HG03280 (cell line): Measurements from ENCODE around the gene PTPN9.
A peak's percentile ranks its signal among the peaks of the same experiment; 100 is the strongest.
"Not testable (repeated sequence)": the region's sequence is repeated elsewhere in the genome, so short reads cannot be mapped to it uniquely, and the experiment has no call there.

Experiments
- ATAC-seq: cut with Tn5 transposase; IDR thresholded peaks from one replicate; pipeline ENCODE4 v1.9.1; 2021; ENCODE audit warnings: mild to moderate bottlenecking, moderate library complexity; ENCODE audit not compliant: unreplicated experiment

The PTPN9 gene

GRCh38 chr15:75454471-75455378 lies 124.4 kb downstream of the PTPN9 start:
- ATAC-seq: no peak

- ATAC-seq: peak; percentile 36
Observed at GRCh38 chr15:75453703-75454470, 125.2 kb downstream of the PTPN9 start.

DNA sequence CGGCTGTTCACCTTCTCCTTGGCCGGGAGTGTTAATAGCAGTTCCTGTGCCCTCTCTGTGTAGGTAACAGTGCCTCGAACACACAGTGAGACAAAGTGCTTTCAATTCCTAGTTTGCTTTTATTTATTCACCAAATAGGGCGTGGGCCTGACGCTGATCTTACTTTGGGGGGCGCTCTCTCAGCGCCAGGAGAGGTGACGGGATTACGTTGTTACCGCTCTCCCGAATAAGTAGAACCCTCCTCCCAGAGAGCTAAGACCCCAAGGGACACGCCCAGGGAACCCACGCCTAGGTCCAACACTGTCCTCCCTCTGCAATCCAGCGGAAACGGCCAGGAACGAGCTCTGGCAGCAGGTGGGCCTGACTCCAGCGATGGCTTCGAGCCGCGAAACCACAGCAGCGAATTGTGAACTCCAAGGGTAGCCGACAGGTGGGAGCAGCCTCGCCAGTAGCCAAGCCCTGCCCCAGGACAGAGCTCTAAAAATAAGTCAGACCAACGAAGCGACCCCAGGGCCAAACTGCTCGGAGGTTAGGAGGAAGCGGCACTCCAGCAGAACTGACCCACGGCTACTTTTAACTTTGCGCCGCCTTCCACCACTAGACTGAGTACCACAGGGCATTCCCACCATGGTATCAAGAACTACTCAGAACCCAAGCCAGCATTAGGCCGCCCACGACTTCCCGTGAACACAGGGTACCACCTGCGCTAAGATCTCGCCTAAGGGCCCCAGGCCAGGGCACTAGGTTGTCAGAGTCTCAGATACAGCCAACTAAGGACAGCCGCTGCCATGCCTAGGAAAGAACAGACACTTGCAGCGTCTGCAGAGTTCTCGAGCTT lies 126.0 kb downstream of the PTPN9 start:
- no peak for ATAC-seq

DNA sequence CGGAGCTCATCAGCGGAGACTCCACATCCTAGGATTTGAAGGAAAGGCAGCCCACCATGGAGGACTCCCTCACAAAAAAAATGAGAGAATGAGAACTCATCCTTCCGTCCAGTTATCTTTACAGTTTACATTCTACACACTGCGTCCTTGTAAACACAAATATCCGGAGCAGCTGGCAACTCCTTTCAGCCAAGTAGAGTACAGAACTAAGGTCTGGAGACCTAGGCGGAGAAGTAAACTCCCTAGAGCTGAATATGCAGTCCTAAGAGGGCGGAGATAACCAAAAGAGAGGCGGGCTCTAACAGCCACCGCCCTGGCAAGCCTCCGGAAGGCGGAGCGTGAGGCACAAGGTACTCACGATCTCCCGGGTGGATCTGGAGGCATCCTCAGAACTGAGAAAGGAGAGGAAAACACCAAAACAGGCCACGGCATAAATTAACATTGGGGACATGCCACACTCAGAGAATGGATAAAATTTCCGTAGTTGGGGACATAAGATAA lies 126.7 kb downstream of the PTPN9 start:
- ATAC-seq: no peak

DNA sequence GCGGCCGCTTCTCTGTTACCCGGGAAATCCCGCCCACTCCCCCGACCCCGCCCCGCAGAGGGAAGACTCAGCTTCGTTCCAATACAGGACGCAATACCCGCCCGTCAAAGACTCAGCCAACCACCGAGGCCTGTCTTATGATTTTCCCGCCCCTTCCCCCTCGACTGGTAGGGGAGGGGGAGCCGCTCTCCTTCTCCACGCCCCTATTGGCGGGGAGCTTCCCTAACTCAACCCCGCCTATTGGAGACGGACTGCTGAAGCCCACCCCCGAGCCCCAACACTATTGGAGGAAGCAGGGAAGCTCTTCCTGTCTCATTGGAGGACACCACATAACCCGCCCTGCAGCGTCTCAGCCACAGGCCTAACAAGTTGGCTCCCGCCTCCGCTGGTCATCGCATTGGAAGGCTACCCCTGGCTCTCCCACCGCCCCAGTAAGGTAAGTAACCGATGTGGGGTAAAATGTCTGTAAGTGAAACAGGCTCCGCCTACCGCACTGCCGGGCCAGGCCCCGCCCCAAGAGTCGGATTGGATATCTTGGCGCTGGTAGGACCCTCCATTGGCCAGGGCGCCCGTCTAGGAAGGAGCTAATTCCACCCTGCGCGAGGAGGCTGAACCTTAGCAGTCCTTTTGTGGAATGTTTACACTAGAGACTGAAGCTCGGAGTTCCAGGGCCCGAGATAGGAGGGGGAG lies 127.3 kb downstream of the PTPN9 start, which contains the start of gene SIN3A:
TSS of gene SIN3A (minus strand) at position 17 of the 690 bp plus-strand sequence. CDS start 21,315 bp downstream, outside the sequence.
- ATAC-seq: peak; percentile 41

DNA sequence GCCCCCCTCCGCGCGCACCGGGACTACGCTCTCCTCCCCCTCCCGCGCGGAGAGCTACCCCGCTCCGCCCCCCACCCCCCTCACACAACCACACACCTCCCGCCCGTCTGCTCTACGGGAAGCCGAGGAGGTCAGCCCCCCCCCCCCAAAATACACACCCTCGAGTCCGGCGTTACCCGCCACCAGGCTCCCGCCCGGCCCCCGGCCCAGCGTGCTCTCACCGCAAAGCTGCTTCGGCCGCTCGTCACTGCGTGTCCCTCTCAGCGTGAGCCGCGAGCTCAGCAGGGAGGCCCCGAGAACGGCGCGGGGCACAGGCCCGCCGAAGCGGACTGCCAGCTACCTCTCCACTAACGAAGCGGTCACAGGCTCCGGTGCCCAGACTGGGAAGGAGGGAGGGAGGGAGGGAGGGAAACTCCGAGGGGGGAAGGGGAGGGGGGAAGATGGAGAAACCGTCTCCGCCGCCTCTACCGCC lies 127.9 kb downstream of the PTPN9 start:
- ATAC-seq: no peak

DNA sequence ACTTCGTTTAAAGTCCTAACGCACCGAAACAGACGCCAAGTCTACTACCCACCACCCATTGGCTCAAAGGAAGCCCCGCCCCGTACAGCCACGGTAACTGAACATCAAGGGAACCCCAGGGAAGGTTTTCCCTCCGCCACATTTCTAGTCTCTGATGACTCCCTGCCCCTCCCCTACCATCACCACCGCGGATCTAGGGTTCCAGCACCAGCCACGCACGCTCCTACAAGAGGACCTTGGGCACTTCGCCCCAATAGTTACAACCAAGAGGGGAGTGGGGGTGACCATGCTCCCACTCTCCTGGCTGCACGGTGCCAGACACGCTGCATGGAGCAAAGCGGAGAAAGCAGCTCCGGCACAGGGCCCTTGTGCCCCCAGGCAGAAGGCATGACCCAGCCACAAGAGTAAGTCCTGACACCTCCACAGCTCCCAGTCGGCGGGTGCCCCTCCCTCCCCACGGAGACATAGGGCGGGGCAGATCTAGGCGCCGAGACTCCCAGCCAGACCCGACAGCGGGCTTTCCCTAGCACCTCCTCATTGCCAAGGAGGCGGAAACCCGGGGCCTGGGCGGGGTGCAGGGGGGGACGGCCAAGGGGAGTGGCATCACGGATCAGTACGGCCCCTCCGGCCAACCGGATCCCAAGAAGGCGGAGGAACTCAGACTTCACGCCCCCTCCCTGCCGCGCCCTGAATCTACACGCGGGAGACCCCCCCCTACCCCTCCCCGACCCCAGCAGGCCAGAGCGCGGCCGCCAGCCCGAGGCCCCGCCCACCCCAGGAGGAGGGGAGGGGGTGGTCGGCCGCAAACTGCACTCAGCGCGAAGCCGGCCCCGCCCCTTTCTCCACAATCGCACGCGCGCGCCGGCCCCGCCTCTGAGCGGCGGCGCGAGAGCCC lies 128.6 kb downstream of the PTPN9 start:
- ATAC-seq: peak; percentile 25

DNA sequence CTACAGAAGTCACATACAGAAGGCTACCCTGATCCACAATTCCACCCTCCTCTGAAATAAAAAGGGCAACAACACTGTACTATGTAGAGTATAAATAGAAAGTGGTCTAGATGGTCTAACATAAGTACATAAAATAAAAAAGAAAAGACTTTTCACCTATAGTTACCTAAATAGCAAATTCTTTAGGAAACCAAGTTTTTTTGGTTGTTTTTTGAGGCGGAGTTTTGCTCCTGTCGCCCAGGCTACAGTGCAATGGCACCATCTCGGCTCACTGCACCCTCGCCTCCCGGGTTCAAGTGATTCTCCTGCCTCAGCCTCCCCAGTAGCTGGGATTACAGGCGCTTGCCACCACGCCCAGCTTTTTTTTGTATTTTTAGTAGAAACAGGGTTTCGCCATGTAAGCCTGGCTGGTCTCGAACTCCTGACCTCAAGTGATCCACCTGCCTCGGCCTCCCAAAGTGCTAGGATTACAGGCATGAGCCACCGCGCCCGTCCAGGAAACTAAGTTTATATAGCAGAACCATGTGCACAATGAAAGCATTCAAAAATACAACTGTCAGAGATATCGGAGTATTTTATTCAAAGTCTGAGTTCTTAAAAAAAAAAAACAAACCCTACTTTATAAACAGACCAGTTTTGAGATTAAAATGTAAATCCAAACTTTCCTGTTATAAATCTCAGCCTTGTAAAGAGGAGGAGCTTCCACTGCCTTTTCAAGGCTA lies 129.4 kb downstream of the PTPN9 start:
- ATAC-seq: no peak

- ATAC-seq: not testable (repeated sequence)
Observed at GRCh38 chr15:75448171-75448570, 130.9 kb downstream of the PTPN9 start.

DNA sequence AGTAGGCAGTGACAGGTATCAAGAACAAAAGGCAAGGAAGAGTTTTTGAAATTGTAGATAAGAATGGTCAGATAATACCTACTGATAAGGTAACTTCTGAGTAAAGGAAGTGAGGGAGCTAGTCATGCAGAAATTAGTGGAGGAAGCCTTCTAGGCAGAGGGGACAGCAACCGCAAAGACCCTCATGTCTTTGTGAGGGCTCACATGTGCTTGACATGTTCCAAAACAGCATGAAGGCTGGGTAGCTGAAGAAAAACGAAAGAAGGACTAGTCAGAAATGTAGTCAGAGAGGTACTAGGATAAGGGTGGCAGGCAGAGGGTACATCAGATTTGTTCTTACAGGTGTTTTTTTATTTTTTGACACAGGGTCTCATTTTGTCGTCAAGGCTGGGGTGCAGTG lies 133.0 kb downstream of the PTPN9 start:
- ATAC-seq: no peak

GRCh38 chr15:75445324-75445723 lies 133.8 kb downstream of the PTPN9 start:
- ATAC-seq: not testable (repeated sequence)

DNA sequence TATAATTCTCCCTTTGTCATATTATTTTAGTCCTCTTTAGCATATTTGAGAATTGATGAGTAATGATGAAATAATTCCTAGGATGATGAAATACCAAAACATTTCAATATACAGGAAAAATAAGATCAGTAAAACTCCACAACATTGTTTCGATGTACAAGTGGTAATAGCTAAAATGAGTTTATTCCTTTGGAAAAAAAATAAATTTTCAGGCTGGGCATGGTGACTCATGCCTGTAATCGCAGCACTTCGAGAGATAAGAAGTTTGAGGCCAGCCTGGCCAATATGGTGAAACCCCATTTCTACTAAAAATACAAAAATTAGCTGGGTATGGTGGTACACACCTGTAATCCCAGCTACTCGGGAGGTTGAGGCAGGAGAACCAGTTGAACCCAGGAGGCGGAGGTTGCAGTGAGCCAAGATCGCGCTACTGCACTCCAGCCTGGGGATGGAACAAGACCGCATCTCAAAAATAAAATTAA lies 135.1 kb downstream of the PTPN9 start:
- not testable (repeated sequence) for ATAC-seq

- no peak for ATAC-seq
Observed at GRCh38 chr15:75437721-75438120, 141.4 kb downstream of the PTPN9 start.

GRCh38 chr15:75436881-75437280 lies 142.2 kb downstream of the PTPN9 start:
- ATAC-seq: no peak

DNA sequence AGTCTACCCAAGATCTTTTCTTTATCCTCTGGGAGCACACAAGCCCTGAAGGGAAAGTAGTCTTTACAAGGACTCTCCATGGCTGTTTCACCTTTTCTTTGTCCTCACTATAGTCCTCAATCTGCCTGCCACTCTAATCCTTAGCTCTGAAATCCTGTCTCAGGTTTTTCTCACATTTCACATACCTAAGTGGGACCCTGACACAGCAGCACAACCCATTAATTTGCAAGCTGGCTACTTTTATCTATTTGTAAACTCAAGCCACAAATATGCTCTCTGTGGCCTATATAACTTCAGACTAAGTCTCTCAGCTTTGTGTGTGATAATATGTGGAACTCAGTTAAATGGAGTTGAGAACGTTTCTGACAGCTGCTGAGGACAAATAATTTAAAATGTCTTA lies 147.4 kb downstream of the PTPN9 start:
- no peak for ATAC-seq

GRCh38 chr15:75431270-75431669 lies 147.8 kb downstream of the PTPN9 start:
- ATAC-seq: no peak

GRCh38 chr15:75430259-75430658 lies 148.9 kb downstream of the PTPN9 start:
- ATAC-seq: no peak

GRCh38 chr15:75428152-75428551 lies 151.0 kb downstream of the PTPN9 start:
- no peak for ATAC-seq
